Measurements from ENCODE around the gene CHST11.

Gene CHST11

DNA sequence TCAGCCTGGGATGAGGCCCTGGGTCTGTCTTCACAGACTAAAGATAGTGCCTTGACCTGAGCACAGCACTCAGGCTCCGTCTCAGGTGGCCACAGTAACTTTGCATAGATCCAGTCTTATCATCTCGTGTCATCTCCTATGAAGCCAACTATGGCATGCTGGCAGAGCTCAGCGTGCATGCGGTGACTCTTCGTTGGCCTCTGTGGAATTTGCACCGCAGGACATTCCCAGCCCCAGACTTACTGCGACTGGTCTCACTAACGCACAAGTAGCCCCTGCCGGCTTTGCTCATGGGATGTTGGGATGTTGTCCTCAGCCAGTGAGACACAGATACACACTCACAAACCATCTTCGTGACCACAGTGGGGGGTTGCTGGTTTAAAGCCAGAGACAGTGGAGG, 199.6 kb downstream of the CHST11 start:
- no peak for DNase-seq (ENCODE audit: low read depth)

GRCh38 chr12:104656921-104657320, 200.2 kb downstream of the CHST11 start:
- no peak for DNase-seq (ENCODE audit: low read depth)

GRCh38 chr12:104657726-104658484, 201.2 kb downstream of the CHST11 start:
- no peak for DNase-seq (ENCODE audit: low read depth)

- DNase-seq (ENCODE audit: low read depth), result no peak
Measured at GRCh38 chr12:104659058-104659457, 202.3 kb downstream of the CHST11 start.

DNA sequence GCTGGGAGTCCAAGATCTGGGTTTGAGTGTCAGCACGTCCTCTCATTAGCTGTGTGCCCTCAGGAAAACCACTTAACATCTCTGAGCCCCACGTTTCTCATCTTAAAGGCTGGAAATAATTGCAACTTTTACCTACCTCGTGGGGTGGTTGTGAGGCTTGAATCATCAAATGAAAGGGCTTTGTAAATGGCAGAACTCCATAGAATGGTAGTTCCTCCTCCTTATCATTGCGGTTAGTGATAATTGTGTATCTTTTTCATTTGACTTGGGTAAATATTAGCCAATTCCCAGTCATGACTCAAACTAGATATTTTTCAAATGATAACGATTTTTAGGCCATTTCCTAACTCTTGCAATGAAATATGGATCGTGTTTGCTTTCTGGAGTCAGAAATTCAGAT, 205.5 kb downstream of the CHST11 start:
- DNase-seq (ENCODE audit: low read depth), result no peak

DNA sequence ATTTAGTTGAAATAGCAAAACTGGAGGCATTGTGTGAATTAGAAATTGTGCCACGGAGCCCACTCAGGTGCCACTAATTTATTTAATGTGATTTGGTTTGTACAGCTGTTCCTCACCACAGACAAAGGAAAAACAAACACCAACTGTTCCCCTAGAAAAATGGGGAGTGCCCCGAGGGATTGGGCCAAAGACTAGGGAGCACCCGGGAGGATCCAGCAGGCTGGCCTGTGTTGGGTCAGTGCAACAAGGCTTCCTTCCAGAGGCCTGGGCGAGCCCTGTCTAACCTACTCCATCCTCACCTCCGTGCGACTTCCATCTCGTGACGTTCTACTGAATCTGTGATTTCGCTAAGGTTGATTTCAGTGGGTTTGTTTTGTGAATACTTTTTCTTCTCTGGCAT, 206.2 kb downstream of the CHST11 start:
- DNase-seq (ENCODE audit: low read depth), result no peak

DNA sequence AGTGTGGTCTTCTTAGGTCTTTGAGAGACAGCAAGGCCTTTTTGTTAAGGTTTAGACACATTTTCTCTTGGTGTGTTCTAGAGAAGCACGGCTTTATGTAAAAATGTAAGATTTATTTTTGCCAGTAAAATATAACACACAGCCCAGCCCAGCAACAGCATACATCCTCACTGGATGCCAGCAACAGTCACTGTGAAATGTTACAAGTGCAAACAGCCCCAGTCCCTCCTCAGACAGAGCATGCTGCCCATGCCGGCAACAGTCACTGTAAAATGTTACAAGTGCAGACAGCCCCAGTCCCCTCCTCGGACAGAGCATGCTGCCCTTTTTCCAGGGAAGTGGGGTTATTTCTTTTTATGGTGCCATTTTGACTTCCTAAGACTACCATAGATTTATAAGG, 207.6 kb downstream of the CHST11 start:
- no peak for DNase-seq (ENCODE audit: low read depth)

GRCh38 chr12:104665296-104665695, 208.5 kb downstream of the CHST11 start:
- no peak for DNase-seq (ENCODE audit: low read depth)

DNA sequence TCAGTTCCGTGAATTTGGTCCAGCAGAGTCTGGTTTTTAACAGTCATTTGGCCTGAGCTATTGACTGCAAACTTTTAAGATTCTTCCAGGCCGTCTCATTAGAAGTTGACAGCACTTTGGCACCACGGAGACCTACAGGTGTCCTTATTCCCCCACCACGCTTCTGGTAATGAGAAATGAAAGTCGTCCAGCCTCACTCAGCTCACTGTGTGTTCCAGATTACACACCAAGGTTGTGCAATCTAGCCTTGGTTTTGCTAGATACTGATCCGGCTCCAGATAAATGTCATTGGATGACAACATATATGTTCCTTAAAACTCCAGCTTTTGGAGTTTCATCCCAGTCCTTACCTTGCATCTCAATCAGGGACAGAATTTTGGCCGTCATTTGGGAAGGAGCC, 210.4 kb downstream of the CHST11 start:
- DNase-seq (ENCODE audit: low read depth), result no peak

GRCh38 chr12:104668274-104668718, 211.5 kb downstream of the CHST11 start:
- no peak for DNase-seq (ENCODE audit: low read depth)

DNA sequence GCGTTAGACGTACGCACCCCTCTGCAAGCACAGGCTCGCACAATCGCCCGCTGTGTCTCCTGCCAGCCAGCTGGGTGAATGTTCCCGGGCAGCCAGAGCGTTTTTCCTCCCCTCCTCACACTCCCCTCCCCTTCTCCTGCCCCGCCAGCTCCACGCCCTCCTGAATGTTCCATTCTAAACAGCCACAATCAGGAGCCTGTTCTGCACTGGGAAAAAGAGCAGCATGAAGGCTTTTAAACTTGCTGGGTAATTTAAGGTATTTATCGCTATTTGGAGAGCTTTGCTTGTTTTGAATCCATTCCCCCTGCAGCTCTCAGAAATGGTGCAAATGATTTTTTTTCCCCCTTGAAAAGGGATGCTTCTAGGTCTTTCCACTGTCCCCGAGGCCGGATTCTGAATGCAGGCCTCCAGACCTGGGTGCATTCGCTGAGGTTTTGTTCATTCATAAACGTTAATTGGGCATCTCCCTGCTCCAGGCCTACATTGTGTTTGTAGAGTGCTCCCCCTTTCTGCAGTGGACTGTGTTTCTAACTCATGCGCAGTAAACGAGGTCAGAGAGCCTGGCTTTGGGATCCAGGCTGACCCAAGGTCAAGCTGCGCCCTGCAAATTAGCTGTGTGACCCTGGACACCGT, 212.5 kb downstream of the CHST11 start:
- no peak for DNase-seq (ENCODE audit: low read depth)

DNA sequence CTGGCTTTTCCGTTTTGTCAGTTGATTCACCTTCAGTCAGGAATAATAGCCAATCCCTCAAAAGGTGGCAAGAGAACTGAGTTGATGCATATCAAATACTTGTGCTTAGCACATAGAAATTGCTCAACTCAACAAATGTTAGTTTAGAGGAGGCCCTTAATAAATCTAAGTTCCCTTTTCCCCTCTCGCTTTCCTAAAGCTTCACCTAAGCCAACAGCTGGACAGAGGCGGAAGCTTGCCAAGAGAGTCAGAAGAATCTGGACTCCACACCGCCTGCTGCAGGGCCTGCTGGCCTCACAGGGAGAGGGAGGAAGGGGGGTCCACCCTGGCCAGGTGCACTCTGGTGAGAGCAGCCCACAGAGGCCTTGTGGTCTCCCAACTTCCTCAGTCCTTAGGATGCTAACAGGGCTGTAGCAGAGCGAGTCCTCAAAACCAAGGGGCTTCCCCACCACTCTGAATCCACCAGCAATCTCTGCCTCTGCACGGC, 213.1 kb downstream of the CHST11 start:
- DNase-seq (ENCODE audit: low read depth), result no peak

- DNase-seq (ENCODE audit: low read depth), result no peak
Measured at GRCh38 chr12:104670439-104671408, 214.0 kb downstream of the CHST11 start.

DNA sequence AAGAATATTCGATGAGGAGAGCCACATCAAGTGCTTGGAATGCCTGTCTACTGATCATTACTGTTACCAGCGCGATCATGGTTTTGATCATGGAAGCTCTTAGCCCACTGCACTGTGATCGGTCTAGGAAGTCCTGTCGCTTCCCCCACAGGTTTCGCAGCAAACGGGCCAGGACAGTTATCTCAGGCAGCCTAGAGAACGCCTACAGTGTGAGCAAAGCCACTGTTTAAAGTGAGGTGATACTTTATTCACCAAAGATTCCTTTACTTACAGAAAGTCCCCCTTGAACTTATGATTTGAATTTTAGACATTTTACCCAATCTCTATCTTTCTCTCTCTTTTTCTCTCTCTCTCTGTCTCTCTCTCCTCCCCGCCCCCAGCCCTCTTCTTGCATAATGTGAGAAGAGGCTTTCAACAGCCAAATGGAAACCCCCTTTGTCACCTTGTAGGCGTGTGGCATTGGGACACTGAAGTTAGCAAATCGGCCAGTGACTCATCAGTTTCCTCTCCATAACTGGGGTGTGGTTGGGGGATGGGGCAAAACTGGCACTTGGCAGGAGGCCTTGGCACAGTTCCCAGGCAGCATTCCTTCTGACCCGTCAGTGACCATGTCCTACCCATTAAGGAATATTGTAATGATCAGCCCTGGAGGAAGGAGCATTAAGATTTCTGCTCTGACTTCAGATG, 214.8 kb downstream of the CHST11 start:
- DNase-seq (ENCODE audit: low read depth), result peak; percentile 37

- no peak for DNase-seq (ENCODE audit: low read depth)
Measured at GRCh38 chr12:104672096-104672445, 215.3 kb downstream of the CHST11 start.

DNA sequence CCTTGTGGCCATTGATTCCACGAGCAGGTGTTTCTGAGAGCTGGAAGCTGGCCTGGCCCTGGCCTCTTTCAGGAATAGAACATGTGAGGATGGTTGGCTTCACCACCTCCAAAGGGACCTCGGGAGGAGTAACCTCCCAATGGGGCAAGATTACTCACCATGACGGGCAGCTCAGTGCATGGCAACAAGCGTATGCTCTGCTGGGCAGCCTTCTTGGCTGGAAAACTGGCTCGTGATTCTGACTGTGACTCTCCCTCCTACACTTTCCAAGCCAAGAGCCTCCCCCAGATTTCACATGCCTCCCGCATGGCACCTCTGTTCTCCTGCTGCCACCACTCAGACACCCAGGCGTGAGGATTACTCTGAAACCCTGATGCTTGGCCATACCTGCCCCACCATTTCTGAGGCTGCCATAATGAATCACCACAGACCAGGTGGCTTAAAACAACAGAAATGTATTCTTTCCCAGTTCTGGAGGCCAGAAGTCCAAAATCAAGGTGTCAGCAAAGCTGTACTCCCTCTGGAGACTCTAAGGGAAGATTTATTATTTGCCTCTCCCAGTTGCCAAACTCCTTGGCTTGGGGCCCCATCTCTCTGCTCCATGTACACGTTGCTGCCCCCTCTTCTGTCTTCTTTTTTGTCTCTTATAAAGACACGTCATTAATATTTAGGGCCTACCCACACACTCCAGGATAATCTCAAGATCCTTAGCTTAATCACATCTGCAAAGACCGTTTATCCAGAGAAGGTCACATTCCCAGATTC, 215.9 kb downstream of the CHST11 start:
- DNase-seq (ENCODE audit: low read depth), result no peak

- DNase-seq (ENCODE audit: low read depth), result no peak
Measured at GRCh38 chr12:104673294-104673693, 216.5 kb downstream of the CHST11 start.

DNA sequence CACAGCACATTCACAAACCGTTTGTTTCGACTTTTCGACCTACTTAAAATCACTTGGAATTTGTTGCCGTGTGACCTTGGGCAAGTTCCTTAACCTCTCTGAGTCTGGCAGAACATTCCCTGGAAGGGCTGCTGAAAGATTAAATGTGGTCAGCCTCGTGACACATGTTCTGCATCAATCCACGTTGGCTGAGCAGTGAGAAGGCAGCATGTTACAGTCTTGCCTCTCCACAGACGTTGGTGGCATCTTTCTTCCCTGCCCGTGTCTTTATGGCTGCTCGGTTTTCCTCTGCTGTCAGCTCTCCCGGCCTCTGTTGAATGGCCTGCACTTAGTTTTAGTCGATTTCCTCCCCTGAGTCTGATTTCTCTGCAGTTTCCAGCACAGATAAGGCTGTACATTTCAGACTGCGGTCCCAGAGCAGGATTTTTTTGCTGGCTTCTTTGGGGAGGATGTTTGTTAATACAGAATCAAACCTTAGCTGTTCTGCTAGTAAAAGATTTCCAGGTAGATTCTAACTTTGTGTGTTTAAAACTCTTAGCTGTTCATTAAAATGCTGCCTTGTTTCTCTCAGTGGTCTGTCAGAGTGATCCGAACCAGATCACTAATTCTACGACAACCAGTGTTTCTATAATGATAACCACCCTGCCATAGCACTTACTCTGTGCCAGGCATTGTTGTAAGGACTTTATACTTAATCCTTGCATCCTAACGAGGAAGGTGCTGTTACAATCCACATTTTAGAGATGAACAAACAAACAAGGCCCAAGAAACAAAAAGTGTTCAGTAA, 217.1 kb downstream of the CHST11 start:
- DNase-seq (ENCODE audit: low read depth), result no peak

- no peak for DNase-seq (ENCODE audit: low read depth)
Measured at GRCh38 chr12:104676636-104677035, 219.9 kb downstream of the CHST11 start.

DNA sequence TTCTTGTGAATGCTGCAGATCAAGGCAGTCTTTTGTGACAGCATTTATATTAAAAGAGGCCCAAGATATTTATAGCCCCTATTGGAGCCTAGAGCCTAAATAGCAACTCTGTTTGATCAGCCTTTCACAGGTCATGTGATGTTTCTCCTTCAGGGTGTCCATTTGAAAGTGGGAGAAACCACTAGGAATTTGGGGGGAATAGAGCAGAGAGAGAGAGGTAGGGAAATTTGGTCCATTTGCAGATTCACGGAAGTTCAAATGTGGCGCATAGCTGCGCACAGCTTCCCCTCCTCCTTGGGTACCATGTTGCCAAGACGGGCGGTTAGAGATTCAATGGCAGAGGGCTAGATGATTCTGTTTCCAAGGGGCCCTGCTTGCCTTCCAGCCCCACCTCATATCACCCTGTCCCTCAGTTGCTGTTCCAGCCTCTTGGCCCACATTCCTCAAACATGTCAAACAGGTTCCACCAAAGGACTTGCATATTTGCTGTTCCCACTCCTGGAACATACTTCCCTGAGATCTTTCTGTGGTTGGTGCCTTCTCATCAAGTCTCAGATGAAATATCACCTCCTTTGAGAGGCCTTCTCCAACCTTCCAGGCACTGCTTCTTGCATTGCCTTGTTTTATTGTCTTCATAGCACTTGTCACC, 220.8 kb downstream of the CHST11 start:
- DNase-seq (ENCODE audit: low read depth), result no peak
